SK-N-MC (cell line): ENCODE measurements around the gene NISCH.

ENCODE experiments used
- EZH2 ChIP-seq: fragments of 200-600 bp; sonication (generic); IDR thresholded peaks from one replicate; pipeline ENCODE4 v1.6.1; 2017; ENCODE audit warnings: antibody characterized with exemption
- FOXP2 ChIP-seq: optimal IDR thresholded peaks from 2 replicates; pipeline ENCODE3; 2011; ENCODE audit warnings: mild to moderate bottlenecking, moderate library complexity; ENCODE audit not compliant: insufficient read depth; ENCODE audit errors: extremely low read length, control extremely low read depth
- POLR2AphosphoS5 ChIP-seq: IDR thresholded peaks from 2 replicates; pipeline ENCODE4 v1.6.1; 2012; ENCODE audit warnings: mild to moderate bottlenecking, low read depth, low read length, borderline replicate concordance

- TF ChIP-seq EZH2 (no peak), POLR2AphosphoS5 (no peak), FOXP2 (no peak)
Observed at GRCh38 chr3:52437326-52438103, 17.9 kb upstream of the NISCH start.
